ENCODE data around the gene NHSL2.

Gene NHSL2

GRCh38 chrX:71989768-71990426 is 79.3 kb downstream of the NHSL2 start:
- no peak for DNase-seq (ENCODE audit: low read depth in 1 of 2, low spot score in 1 of 2)

- DNase-seq (ENCODE audit: low read depth in 1 of 2, low spot score in 1 of 2), result no peak
These were observed 79.9 kb downstream of the NHSL2 start for GRCh38 chrX:71990518-71990917.

GRCh38 chrX:71991164-71991563 is 80.5 kb downstream of the NHSL2 start:
- no peak for DNase-seq (ENCODE audit: low read depth in 1 of 2, low spot score in 1 of 2)

- DNase-seq (ENCODE audit: low read depth in 1 of 2, low spot score in 1 of 2), result no peak
These were observed 82.1 kb downstream of the NHSL2 start for GRCh38 chrX:71992711-71993110.

- no peak for DNase-seq (ENCODE audit: low read depth in 1 of 2, low spot score in 1 of 2)
These were observed 82.7 kb downstream of the NHSL2 start for GRCh38 chrX:71993371-71993770.

- no peak for DNase-seq (ENCODE audit: low read depth in 1 of 2, low spot score in 1 of 2)
These were observed 84.0 kb downstream of the NHSL2 start for GRCh38 chrX:71994601-71995000.

- DNase-seq (ENCODE audit: low read depth in 1 of 2, low spot score in 1 of 2), result no peak
These were observed 84.5 kb downstream of the NHSL2 start for GRCh38 chrX:71995122-71995521.

GRCh38 chrX:71996136-71996535 is 85.5 kb downstream of the NHSL2 start:
- DNase-seq (ENCODE audit: low read depth in 1 of 2, low spot score in 1 of 2), result no peak

- no peak for DNase-seq (ENCODE audit: low read depth in 1 of 2, low spot score in 1 of 2)
These were observed 86.2 kb downstream of the NHSL2 start for GRCh38 chrX:71996826-71997225.

- no peak for DNase-seq (ENCODE audit: low read depth in 1 of 2, low spot score in 1 of 2)
These were observed 86.7 kb downstream of the NHSL2 start for GRCh38 chrX:71997320-71997719.

GRCh38 chrX:71998836-71999509 is 88.3 kb downstream of the NHSL2 start:
- DNase-seq (ENCODE audit: low read depth in 1 of 2, low spot score in 1 of 2), result no peak

- DNase-seq (ENCODE audit: low read depth in 1 of 2, low spot score in 1 of 2), result no peak
These were observed 88.9 kb downstream of the NHSL2 start for GRCh38 chrX:71999535-71999934.

GRCh38 chrX:72001471-72001870 is 90.8 kb downstream of the NHSL2 start:
- no peak for DNase-seq (ENCODE audit: low read depth in 1 of 2, low spot score in 1 of 2)

- no peak for DNase-seq (ENCODE audit: low read depth in 1 of 2, low spot score in 1 of 2)
These were observed 91.3 kb downstream of the NHSL2 start for GRCh38 chrX:72001906-72002305.

- DNase-seq (ENCODE audit: low read depth in 1 of 2, low spot score in 1 of 2), result no peak
These were observed 92.2 kb downstream of the NHSL2 start for GRCh38 chrX:72002875-72003274.

GRCh38 chrX:72003811-72004750 is 93.4 kb downstream of the NHSL2 start:
- DNase-seq (ENCODE audit: low read depth in 1 of 2, low spot score in 1 of 2), result no peak

- no peak for DNase-seq (ENCODE audit: low read depth in 1 of 2, low spot score in 1 of 2)
These were observed 94.4 kb downstream of the NHSL2 start for GRCh38 chrX:72005046-72005445.

- no peak for DNase-seq (ENCODE audit: low read depth in 1 of 2, low spot score in 1 of 2)
These were observed 95.8 kb downstream of the NHSL2 start for GRCh38 chrX:72006461-72006860.

GRCh38 chrX:72009731-72010130 is 99.1 kb downstream of the NHSL2 start:
- no peak for DNase-seq (ENCODE audit: low read depth in 1 of 2, low spot score in 1 of 2)

- no peak for DNase-seq (ENCODE audit: low read depth in 1 of 2, low spot score in 1 of 2)
These were observed 101.1 kb downstream of the NHSL2 start for GRCh38 chrX:72011734-72012133.

- DNase-seq (ENCODE audit: low read depth in 1 of 2, low spot score in 1 of 2), result no peak
These were observed 104.7 kb downstream of the NHSL2 start for GRCh38 chrX:72015383-72015782.

Measured in activated T-helper 1 cell treated with anti-CD3 and anti-CD28 coated beads, Interleukin-2, amount 50 U/mL, for 16 hours (primary cell).